ENCODE data around the gene PPT2.
A peak's percentile ranks its signal among the peaks of the same experiment; 100 is the strongest.

The PPT2 gene

DNA sequence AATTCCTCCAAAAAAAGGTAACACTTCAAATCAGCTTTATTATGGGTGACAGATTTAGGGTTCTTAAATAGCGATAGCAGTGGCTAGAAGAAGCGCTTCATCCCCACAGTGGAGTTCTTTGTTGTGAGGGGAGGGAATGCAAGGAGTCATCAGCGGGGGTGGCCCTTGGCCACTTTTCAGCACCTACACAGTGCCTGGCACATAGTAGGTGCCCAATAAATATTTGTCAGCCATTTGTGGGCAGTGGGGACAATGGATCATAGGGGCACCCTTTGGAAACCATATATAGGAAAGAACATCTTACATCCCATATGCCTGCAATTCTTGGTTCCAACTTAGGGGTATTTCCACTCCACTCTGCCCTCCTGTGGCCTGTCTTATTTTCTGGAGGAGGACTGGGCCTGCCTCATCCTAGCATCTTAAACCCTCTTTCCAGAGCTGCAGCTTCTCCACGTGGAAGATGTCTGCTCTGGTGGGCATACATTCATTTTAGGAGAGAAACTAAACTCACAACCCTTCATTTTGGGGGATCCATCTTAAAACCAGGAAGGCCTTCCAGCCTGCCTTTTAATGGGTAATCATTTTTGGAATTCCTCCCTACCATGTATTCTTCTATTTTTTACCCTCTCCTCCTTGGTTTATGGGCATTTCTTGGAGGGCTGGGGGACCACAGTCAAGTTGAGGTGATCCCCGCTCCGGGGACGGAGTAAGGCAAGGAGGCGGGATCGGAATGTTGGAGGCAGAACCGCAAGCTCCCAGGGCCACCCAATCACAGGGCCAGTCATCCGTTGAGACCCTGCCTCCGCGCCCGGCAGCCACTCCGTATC is 41.1 kb downstream of the PPT2 start:
- DNase-seq (ENCODE audit: low read depth in 1 of 2, low spot score in 1 of 2): peak in 1 of 2 experiments; percentile 80
- TF ChIP-seq JUND (IDR thresholded peaks at IDR 0.05; ENCODE audit: low read depth): no peak
- in situ Hi-C loops (cut with HindIII; ENCODE audit: low pct_unique_long_range_greater_than_20kb, low sequenced_read_pairs): no loop called here

DNA sequence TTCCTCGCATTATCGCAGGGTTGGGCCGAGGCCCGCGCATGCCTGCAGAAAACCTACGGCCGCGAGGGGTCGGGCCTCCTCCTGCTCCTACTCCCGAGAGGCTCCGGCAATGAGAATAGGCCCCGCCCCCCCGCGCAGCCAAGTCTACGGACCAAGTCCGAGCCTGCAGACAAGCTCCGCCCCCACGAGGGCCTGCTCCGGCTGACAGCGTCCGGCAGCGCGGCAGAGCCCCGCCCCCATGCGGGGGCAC is 41.6 kb downstream of the PPT2 start:
- no peak for TF ChIP-seq JUND (IDR thresholded peaks at IDR 0.05; ENCODE audit: low read depth)
- peak; percentile 88 to 100 for DNase-seq (ENCODE audit: low read depth in 1 of 2, low spot score in 1 of 2)
- in situ Hi-C loops (cut with HindIII; ENCODE audit: low pct_unique_long_range_greater_than_20kb, low sequenced_read_pairs): no loop called here

DNA sequence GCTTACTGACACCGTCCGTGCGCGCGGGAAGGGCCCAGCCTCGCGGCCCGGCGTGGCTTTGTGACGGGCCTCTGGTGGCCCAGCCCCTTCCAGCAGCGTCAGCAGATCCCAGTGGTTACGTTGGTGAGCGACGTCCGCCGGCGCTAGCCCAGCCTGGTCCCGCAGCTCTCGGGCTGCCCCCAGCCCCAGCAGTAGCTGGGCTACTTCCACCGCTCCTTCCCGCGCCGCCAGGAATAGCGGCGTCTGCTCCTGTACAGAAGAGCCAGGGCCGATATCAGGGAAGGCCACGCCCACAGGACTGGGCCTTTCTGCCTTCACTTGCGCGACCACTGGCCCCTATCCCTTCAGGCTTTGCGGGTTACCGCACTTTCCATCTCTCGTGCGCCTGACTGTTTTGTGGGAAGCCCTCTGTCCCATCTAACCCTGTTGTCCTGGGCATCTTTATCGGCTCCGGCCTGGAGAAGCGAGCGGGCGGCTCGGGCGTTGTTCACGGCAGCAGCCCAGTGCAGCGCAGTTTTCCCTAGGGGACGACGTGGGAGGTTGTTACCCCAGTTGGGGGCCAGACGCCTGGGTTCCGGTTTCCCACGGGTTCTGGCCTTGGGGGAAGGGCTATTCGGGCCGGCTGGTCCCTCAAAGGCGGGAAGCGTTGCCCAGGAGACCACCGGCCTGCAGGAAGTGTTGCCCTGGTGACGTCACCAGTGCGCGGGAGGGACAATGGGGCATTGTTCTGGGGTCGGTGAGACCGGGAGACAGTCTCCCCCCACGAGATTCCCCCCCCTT is 42.2 kb downstream of the PPT2 start:
- TF ChIP-seq JUND (IDR thresholded peaks at IDR 0.05; ENCODE audit: low read depth): no peak
- in situ Hi-C loops (cut with HindIII; ENCODE audit: low pct_unique_long_range_greater_than_20kb, low sequenced_read_pairs): no loop called here
- DNase-seq (ENCODE audit: low read depth in 1 of 2, low spot score in 1 of 2): peak; percentile 39 to 62

DNA sequence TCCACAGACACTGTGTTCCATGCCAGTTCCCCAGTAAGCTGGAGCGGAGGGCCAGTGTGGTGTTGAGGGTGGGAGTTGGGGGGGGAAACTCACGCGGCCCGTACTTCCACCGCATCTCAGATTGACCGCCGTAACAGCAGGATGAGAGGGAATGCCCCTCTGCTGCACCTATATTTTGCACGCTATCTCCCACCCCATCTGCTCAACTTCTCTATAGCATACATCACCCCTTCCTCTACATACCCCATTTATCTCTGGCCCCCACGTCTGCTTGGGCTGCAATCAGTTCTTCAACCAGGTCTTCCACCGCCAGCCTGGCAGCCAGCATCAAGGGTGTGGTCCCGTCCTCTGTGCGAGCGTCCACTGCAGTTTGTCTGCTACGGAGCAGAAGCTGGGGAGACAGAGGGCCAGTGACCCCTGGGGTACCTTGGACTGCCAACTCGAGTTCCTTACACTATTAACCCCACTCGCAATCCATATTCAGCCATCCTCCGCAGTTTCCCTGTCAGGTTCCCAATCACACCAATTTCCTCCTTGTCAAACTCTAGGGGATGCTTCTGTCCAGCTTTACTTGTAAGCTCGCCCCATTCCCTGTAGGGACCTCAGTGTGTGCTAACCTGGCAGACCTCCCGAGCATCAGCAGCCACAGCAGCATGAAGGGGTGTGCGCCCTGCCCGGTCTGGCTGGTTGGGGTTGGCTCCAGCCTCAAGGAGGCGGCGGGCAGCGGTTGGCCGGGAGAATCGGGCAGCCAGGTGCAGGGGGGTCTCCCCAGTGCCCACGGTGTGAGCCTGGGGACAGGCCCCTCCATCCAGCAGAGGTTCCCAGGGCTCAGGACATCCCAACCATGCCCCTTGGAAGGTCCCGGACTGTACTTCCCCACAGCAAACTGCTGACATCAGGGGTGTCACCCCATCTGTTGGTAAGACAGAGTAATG is 43.0 kb downstream of the PPT2 start:
- DNase-seq (ENCODE audit: low read depth in 1 of 2, low spot score in 1 of 2): no peak
- in situ Hi-C loops (cut with HindIII; ENCODE audit: low pct_unique_long_range_greater_than_20kb, low sequenced_read_pairs): no loop called here
- no peak for TF ChIP-seq JUND (IDR thresholded peaks at IDR 0.05; ENCODE audit: low read depth)

DNA sequence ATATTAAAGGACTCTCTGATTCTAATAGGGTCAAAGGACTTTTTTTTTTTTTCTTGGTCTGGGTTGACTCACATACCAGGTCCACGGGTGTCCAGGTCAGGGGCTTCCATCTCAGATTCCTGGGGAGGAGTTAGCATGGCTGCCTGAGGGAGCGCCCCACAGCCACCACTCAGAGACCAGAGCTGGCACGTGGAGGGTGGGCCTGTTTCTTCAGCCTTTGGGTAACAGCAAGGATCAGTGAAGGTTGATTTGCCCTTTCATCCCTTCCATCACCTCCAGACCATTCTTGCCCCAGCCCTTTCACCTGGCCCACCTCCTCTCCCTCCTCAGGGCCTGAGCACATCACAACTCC is 44.4 kb downstream of the PPT2 start:
- no peak for DNase-seq (ENCODE audit: low read depth in 1 of 2, low spot score in 1 of 2)
- TF ChIP-seq JUND (IDR thresholded peaks at IDR 0.05; ENCODE audit: low read depth): no peak
- in situ Hi-C loops (cut with HindIII; ENCODE audit: low pct_unique_long_range_greater_than_20kb, low sequenced_read_pairs): no loop called here

DNA sequence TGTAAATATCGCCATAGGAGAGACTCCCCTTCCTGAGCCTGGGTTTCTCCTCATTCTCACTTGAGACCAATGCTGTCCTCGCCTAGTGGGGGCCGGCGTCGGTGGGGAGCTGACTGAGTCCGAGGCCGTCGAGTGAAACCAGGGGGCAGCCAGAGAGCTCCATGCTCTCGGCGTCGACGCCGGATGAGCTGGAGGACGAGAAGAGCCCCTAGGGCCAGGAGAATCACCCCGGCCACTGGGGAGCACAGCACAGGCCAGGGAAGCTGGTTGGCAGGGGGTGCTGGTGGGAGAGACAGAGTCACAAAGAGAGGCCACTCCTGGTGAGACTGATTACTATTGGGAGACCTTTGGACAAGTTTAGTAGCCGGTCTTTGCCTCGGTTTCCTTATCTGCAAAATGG is 44.9 kb downstream of the PPT2 start:
- in situ Hi-C loops (cut with HindIII; ENCODE audit: low pct_unique_long_range_greater_than_20kb, low sequenced_read_pairs): no loop called here
- no peak for TF ChIP-seq JUND (IDR thresholded peaks at IDR 0.05; ENCODE audit: low read depth)
- no peak for DNase-seq (ENCODE audit: low read depth in 1 of 2, low spot score in 1 of 2)

DNA sequence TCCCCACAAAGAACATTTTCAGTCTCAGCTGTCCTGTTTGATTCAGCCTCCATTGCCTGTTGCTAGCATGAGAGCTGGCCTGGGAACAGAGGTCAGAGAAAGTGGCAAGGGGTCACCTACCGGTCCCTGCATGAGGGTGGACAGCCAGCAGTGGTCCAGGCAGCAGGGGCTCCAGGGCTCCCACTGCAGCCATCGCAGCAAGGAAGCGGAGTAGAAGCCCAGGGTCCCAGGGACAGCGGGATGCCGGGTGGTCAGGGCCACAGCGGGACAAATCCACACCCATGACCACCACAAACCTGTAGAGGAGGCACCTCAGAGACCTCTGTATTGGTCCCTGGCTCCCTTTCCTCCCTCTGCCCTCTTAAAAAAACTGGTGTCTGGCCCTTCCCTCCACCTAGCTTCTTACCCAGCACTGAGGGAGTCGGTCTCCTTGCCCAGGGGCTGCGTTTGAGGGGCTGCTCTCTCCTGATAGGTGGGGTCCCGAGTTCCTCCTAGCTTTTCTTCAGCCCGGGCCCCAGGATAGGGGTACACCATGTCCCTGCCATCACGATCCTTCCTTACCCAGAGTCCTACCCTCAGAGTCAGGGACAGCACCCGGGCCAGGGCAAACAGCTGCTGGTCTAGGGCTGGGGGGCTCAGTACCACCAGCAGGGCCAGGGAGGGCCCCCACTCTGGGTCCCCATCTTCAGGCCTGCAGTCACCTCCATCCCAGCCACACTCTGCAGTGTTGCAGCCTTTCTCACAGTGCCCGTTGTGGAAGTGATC is 47.0 kb downstream of the PPT2 start:
- in situ Hi-C loops (cut with HindIII; ENCODE audit: low pct_unique_long_range_greater_than_20kb, low sequenced_read_pairs): no loop called here
- no peak for DNase-seq (ENCODE audit: low read depth in 1 of 2, low spot score in 1 of 2)
- no peak for TF ChIP-seq JUND (IDR thresholded peaks at IDR 0.05; ENCODE audit: low read depth)

DNA sequence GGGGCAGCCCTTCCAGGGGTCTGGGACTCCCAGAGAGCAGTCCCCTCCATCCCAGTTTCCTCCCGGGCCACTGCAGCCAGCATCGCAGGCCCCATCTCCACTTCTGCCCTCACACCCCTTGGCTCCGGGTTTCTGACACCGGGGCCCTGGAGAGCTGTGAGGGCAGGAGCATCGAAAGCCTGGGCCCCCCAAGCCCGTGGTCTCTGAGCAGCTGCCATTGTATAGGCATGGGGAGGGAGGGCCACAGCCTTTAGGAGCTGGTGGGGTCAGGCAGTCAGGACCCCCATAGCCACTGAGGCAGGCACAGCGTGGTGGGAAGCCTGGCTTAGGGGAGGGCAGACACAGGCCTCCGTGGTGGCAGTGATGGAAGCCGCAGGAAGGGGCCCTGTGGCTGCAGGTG is 48.2 kb downstream of the PPT2 start:
- no peak for TF ChIP-seq JUND (IDR thresholded peaks at IDR 0.05; ENCODE audit: low read depth)
- in situ Hi-C loops (cut with HindIII; ENCODE audit: low pct_unique_long_range_greater_than_20kb, low sequenced_read_pairs): no loop called here
- no peak for DNase-seq (ENCODE audit: low read depth in 1 of 2, low spot score in 1 of 2)

DNA sequence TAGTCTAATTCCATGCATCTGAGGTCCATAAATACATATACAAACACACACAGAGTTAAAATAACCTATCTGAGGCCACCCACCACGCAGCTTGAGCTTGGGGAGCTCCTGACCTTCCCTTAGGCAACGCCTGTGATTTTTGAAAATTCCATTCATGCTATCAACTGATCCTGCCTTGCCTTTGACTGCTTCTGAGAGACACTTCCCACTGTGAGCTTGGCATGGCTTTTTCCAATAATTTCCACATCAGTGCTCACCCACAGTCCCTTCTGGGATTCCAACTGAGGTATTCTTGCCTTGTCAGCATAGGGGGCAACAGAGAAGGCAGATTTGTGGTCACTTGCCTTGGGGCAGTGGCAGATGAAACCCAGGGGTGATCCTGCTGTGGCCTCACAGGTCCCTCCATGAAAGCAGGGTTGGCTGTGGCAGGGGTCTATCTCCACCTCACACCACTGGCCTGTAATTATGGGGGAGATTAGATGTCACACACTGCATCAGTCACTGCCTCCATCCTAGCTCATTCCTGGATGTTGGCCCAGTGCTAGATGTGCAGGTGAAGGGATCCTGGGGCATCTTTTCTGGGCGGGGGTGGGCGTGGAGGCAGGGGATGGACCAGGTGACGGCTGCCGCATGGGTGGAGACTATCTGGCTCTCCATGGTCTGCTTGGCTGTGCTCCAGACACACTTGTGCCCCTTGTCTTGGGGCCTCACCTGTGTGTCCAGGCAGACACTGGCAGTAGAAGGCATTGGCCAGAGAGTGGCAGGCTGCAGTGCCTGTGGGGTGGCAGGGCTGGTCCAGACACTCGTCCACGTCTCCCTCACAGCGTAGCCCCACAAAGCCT is 49.7 kb downstream of the PPT2 start:
- in situ Hi-C loops (cut with HindIII; ENCODE audit: low pct_unique_long_range_greater_than_20kb, low sequenced_read_pairs): no loop called here
- no peak for DNase-seq (ENCODE audit: low read depth in 1 of 2, low spot score in 1 of 2)

DNA sequence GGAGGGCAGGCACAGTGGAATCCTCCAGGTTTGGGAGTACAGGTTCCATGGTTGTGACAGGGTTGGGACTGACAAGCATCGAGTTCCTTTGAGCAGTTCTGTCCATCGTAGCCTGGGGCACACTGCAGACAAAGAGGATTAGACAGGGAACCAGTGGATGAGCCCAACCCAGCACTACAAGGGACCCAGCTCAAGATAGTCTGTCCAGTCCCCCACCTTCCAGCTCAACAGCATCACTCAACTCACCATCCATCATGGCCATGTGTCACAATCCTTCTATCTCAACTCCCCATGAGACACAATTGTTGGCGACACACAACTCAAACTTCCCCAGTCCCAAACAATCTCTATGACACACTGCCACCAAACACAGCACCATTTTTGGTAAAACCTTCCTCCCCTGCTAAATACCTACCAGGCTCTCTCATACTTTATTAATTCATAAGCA is 50.4 kb downstream of the PPT2 start:
- TF ChIP-seq JUND (IDR thresholded peaks at IDR 0.05; ENCODE audit: low read depth): no peak
- in situ Hi-C loops (cut with HindIII; ENCODE audit: low pct_unique_long_range_greater_than_20kb, low sequenced_read_pairs): no loop called here
- DNase-seq (ENCODE audit: low read depth in 1 of 2, low spot score in 1 of 2): no peak

More for the DNA sequence above, 49.7 kb downstream of the PPT2 start:
- no peak for TF ChIP-seq JUND (IDR thresholded peaks at IDR 0.05; ENCODE audit: low read depth)

DNA sequence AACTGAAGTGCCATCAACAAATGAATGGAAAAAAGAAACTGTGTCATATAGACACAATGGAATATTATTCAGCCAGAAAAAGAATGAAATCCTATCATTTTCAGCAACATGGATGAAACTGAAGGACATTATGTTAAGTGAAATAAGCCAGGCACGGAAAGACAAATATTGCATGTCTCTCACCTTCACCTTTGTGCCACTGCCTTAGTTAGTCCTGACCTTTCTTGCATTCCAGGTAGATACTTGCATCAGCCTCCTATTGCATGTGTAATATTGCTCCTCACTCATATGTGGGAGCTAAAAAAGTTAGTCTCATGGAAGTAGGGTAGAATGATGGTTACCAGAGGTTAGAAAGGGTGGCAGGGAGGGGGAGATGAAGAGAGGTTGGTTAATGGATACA is 55.1 kb downstream of the PPT2 start:
- in situ Hi-C loops (cut with HindIII; ENCODE audit: low pct_unique_long_range_greater_than_20kb, low sequenced_read_pairs): no loop called here
- TF ChIP-seq JUND (IDR thresholded peaks at IDR 0.05; ENCODE audit: low read depth): no peak
- no peak for DNase-seq (ENCODE audit: low read depth in 1 of 2, low spot score in 1 of 2)
